Adrenal gland (tissue), 5 donors: ENCODE results near the gene TNFRSF25.

Experiments
- POLR2A ChIP-seq, 2 donors: fragments of 450-650 bp; IDR thresholded peaks; one replicate each; pipeline ENCODE4 v1.6.1; 2017; ENCODE audit warnings: antibody characterized with exemption in 2 of 2, mild to moderate bottlenecking in 2 of 2, moderate library complexity in 1 of 2
- TF ChIP-seq, protein P1 (sequence below), 6 experiments: fragments of 450-650 bp in 4 of 6; fragments of 200-600 bp in 2 of 6; sonication (generic) in 1 of 6; IDR thresholded peaks; 1 replicate in 5 of 6; 2 replicates in 1 of 6; pipeline versions ENCODE4 v1.5.1 to v1.8.0; 2016 to 2021; ENCODE audit warnings: antibody characterized with exemption in 6 of 6, mild to moderate bottlenecking in 2 of 6, moderate library complexity in 1 of 6
- donor health status: DM: no; HTN: no; CAD: no.

- no peak for TF ChIP-seq POLR2A (IDR thresholded peaks at IDR 0.05)
- TF ChIP-seq, protein P1, sequence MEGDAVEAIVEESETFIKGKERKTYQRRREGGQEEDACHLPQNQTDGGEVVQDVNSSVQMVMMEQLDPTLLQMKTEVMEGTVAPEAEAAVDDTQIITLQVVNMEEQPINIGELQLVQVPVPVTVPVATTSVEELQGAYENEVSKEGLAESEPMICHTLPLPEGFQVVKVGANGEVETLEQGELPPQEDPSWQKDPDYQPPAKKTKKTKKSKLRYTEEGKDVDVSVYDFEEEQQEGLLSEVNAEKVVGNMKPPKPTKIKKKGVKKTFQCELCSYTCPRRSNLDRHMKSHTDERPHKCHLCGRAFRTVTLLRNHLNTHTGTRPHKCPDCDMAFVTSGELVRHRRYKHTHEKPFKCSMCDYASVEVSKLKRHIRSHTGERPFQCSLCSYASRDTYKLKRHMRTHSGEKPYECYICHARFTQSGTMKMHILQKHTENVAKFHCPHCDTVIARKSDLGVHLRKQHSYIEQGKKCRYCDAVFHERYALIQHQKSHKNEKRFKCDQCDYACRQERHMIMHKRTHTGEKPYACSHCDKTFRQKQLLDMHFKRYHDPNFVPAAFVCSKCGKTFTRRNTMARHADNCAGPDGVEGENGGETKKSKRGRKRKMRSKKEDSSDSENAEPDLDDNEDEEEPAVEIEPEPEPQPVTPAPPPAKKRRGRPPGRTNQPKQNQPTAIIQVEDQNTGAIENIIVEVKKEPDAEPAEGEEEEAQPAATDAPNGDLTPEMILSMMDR (IDR thresholded peaks at IDR 0.05), result no peak
These were observed 45.4 kb downstream of the TNFRSF25 start for GRCh38 chr1:6420454-6421042.
